Liver (tissue), 4 donors: ENCODE results near the gene DRAXIN. TPM values are rescaled to one million over a fixed set of nuclear protein-coding genes. Genes with fewer than 3 reads are reported as not detected.

Experiments
- polyA plus RNA-seq, 2 donors: library from polyadenylated mRNA; stranded (reverse) in 1 of 2; unstranded in 1 of 2; fragments of 200-250 nt in 1 of 2; fragments of >200 nt in 1 of 2; fragmentation: Nextera tagmentation in 1 of 2; extraction: Ambion mirVana in 1 of 2; gene quantifications; one replicate each; pipeline versions ENCODE4 v1.2.1 to v1.2.3, GENCODE V29; 2013 to 2015
- total RNA-seq, 2 donors: library from RNA; depleted of rRNA; stranded (reverse); fragments of >200 nt; gene quantifications; one replicate each; pipeline ENCODE4 v1.2.3, GENCODE V29; 2014
- donor health status: healthy.
- donor health status: healthy.
- donor health status: healthy.

DRAXIN gene
- total and polyA plus RNA-seq, 4 donors: under 0.01 to 0.01 TPM; not detected in 2

Other genes with a start within 250 kb of the DRAXIN start
- under 1 TPM in 1 of 2 donors, not detected in 1; 0.08 TPM for gene DISP3, start 212.6 kb upstream of the DRAXIN start, total RNA-seq
- gene DISP3, start 212.6 kb upstream of the DRAXIN start, polyA plus RNA-seq: under 1 TPM in 1 of 2 donors, not detected in 1; 0.02 TPM
- gene FBXO2, start 37.3 kb upstream of the DRAXIN start, total RNA-seq: 1 to 10 TPM; 1.7 to 2.9 TPM
- gene FBXO2, start 37.3 kb upstream of the DRAXIN start, polyA plus RNA-seq: 10 to 100 TPM in 1 of 2 donors, 1 to 10 TPM in 1; 5.0 to 20.9 TPM
- gene FBXO44, start 36.8 kb upstream of the DRAXIN start, total RNA-seq: 1 to 10 TPM; 3.6 to 6.4 TPM
- 10 to 100 TPM in 1 of 2 donors, 1 to 10 TPM in 1; 7.1 to 13.2 TPM for gene FBXO44, start 36.8 kb upstream of the DRAXIN start, polyA plus RNA-seq
- gene FBXO6, start 27.5 kb upstream of the DRAXIN start, total RNA-seq: 1 to 10 TPM; 5.7 to 7.5 TPM
- 10 to 100 TPM in 1 of 2 donors, 1 to 10 TPM in 1; 7.5 to 15.5 TPM for gene FBXO6, start 27.5 kb upstream of the DRAXIN start, polyA plus RNA-seq
- gene MAD2L2, start 10.6 kb upstream of the DRAXIN start, total RNA-seq: 10 to 100 TPM; 17.5 to 26.2 TPM
- 10 to 100 TPM; 37.6 to 43.1 TPM for gene MAD2L2, start 10.6 kb upstream of the DRAXIN start, polyA plus RNA-seq
- gene AGTRAP, start 44.4 kb downstream of the DRAXIN start, total RNA-seq: 10 to 100 TPM in 1 of 2 donors, 1 to 10 TPM in 1; 8.5 to 19.3 TPM
- gene AGTRAP, start 44.4 kb downstream of the DRAXIN start, polyA plus RNA-seq: 10 to 100 TPM; 16.0 to 19.0 TPM
- gene C1orf167, start 70.5 kb downstream of the DRAXIN start, total RNA-seq: not detected
- gene C1orf167, start 70.5 kb downstream of the DRAXIN start, polyA plus RNA-seq: under 1 TPM in 1 of 2 donors, not detected in 1; 0.37 TPM
- 10 to 100 TPM; 27.6 to 29.0 TPM for gene MTHFR, start 114.3 kb downstream of the DRAXIN start, total RNA-seq
- 1 to 10 TPM; 5.5 to 9.0 TPM for gene MTHFR, start 114.3 kb downstream of the DRAXIN start, polyA plus RNA-seq
- gene CLCN6, start 114.5 kb downstream of the DRAXIN start, total RNA-seq: 1 to 10 TPM; 5.6 to 9.0 TPM
- gene CLCN6, start 114.5 kb downstream of the DRAXIN start, polyA plus RNA-seq: 1 to 10 TPM; 5.0 to 7.3 TPM
- not detected for gene NPPA, start 156.1 kb downstream of the DRAXIN start, total RNA-seq
- under 1 TPM in 1 of 2 donors, not detected in 1; 0.12 TPM for gene NPPA, start 156.1 kb downstream of the DRAXIN start, polyA plus RNA-seq
- gene NPPB, start 167.2 kb downstream of the DRAXIN start, total RNA-seq: not detected
- gene NPPB, start 167.2 kb downstream of the DRAXIN start, polyA plus RNA-seq: not detected
- gene KIAA2013, start 234.7 kb downstream of the DRAXIN start, total RNA-seq: 10 to 100 TPM; 26.3 to 77.5 TPM
- gene KIAA2013, start 234.7 kb downstream of the DRAXIN start, polyA plus RNA-seq: 10 to 100 TPM; 16.8 to 39.6 TPM
- 10 to 100 TPM; 54.9 to 82.9 TPM for gene PLOD1, start 243.0 kb downstream of the DRAXIN start, total RNA-seq
- 10 to 100 TPM; 48.0 to 73.0 TPM for gene PLOD1, start 243.0 kb downstream of the DRAXIN start, polyA plus RNA-seq